Lung (tissue), 12 donors: ENCODE results near the gene SPTB. TPM values are rescaled to one million over a fixed set of nuclear protein-coding genes. Genes with fewer than 3 reads are reported as not detected.

Experiments
- ATAC-seq: fragments of 200-7000 bp; cut with Tn5 transposase; one replicate; pipeline ENCODE4 v1.9.1; 2020; ENCODE audit warnings: moderate number of reproducible peaks; ENCODE audit not compliant: insufficient read depth, low FRiP score
- DNase-seq, 3 donors: peaks; one replicate each; pipeline ENCODE4 v3.0.0-alpha.2; 2013 to 2017
- H3K27ac ChIP-seq, 2 donors: one replicate each; pipeline ENCODE4 v1.5.1; 2013; ENCODE audit warnings: mild to moderate bottlenecking in 2 of 2, moderate library complexity in 2 of 2, control low read depth in 1 of 2, inconsistent platforms in 1 of 2, low read depth in 1 of 2, low read length in 1 of 2
- H3K27me3 ChIP-seq, 3 donors: one replicate each; pipeline ENCODE4 v1.5.1; 2013; ENCODE audit warnings: low read length in 2 of 3; ENCODE audit not compliant: control insufficient read depth in 3 of 3, insufficient read depth in 3 of 3
- H3K36me3 ChIP-seq, 4 donors: one replicate each; pipeline ENCODE4 v1.5.1; 2013; ENCODE audit warnings: low read length in 4 of 4, mild to moderate bottlenecking in 1 of 4, moderate library complexity in 1 of 4; ENCODE audit not compliant: control insufficient read depth in 4 of 4, insufficient read depth in 4 of 4
- H3K4me1 ChIP-seq, 5 donors: one replicate each; pipeline ENCODE4 v1.5.1; 2013; ENCODE audit warnings: low read length in 5 of 5, mild to moderate bottlenecking in 2 of 5, moderate library complexity in 1 of 5; ENCODE audit not compliant: control insufficient read depth in 5 of 5, insufficient read depth in 5 of 5
- H3K4me3 ChIP-seq: one replicate; pipeline ENCODE4 v1.5.1; 2013; ENCODE audit warnings: mild to moderate bottlenecking, control low read depth, moderate library complexity
- H3K9ac ChIP-seq, 2 donors: one replicate each; pipeline ENCODE4 v1.5.1; 2013; ENCODE audit warnings: low read length in 2 of 2, control low read depth in 1 of 2; ENCODE audit not compliant: insufficient read depth in 1 of 2
- H3K9me3 ChIP-seq, 4 donors: one replicate each; pipeline ENCODE4 v1.5.1; 2013; ENCODE audit warnings: low read length in 3 of 4, mild to moderate bottlenecking in 1 of 4, moderate library complexity in 1 of 4; ENCODE audit not compliant: control insufficient read depth in 4 of 4, insufficient read depth in 3 of 4
- WGBS, 2 donors: extraction: QIAGEN DNeasy Blood & Tissue Kit; methylation state at CpG; one replicate each; pipeline ENCODE4 v1.1.7; 2013; 5-methylcytosine and 5-hydroxymethylcytosine counted together
- polyA plus RNA-seq, 2 donors: library from polyadenylated mRNA; stranded (reverse); fragments of 200-250 nt; gene quantifications; one replicate each; pipeline ENCODE4 v1.2.1, GENCODE V29; 2013
- total RNA-seq, 2 donors: library from RNA; depleted of rRNA in 1 of 2; stranded (reverse); fragments of >200 nt in 1 of 2; gene quantifications; one replicate each; pipeline ENCODE4 v1.2.1, GENCODE V29; 2014 to 2021
- TF ChIP-seq, protein P1 (sequence below): IDR thresholded peaks from 2 replicates; pipeline ENCODE4 v1.5.1; 2012; ENCODE audit warnings: mild to moderate bottlenecking; ENCODE audit errors: control extremely low read depth, extremely low read depth
- donor health status: control.
- donor health status: control.
- donor health status: Bipolar disorder and iron deficiency.
- donor health status: healthy.
- donor health status: DM: yes; HTN: yes; CAD: no.

The SPTB gene
- total and polyA plus RNA-seq, 4 donors = 1.2 to 11.5 (median 2.1) TPM

DNA sequence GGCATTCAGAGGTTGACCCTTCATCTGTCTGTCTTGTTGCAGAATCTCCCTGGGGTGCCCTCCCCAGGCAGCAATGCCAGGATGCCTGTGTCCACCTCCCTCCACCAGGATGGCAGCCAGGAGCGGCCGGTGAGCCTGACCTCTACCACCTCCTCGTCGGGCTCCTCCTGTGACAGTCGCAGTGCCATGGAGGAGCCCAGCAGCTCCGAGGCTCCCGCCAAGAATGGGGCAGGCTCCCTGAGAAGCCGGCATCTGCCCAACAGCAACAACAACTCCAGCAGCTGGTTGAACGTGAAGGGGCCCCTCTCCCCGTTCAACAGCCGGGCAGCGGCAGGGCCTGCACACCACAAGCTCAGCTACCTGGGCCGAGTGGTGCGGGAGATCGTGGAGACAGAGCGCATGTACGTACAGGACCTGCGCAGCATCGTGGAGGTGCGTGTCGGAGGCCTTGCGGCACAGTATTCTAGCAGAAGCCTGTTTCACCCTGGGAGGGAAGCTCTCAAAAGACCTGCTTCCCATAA, 152.1 kb downstream of the SPTB start:
- peaks cover 0 to 3% (median 0%) of the 10 kb centered on the region in 4 donors for H3K9me3 ChIP-seq
- no peak for DNase-seq

DNA sequence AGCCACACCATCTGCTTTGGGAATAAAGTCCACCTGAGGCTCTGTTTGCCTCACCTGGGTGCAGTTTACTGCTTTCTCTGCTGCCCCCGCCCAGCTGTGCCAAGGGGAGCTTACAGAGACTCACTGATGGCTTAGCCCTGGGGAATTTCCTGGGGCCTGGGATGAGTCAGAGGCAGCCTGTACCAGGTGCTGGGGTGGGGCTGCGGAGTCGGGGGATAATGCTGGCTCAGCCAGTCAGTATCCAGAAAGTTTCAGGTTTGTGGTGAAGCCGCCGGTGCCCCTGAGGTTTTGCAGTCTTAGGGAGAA, 153.2 kb downstream of the SPTB start:
- Histone ChIP-seq H3K9ac (no peak overlapping the region), H3K4me3 (no peak overlapping the region), H3K27me3 (no peaks in the 10 kb centered on the region), H3K27ac (no peak overlapping the region), H3K36me3 (peaks cover 0 to 29% (median 9%) of the 10 kb centered on the region in 4 donors), H3K9me3 (peaks cover 0 to 3% (median 0%) of the 10 kb centered on the region in 4 donors), H3K4me1 (peaks cover 0 to 23% (median 4%) of the 10 kb centered on the region in 5 donors)
- DNase-seq (no peak), ATAC-seq (no peak)
- WGBS, 2 donors = 80 to 96% methylated on average over 5 of the region's 5 CpGs
- TF ChIP-seq, protein P1, sequence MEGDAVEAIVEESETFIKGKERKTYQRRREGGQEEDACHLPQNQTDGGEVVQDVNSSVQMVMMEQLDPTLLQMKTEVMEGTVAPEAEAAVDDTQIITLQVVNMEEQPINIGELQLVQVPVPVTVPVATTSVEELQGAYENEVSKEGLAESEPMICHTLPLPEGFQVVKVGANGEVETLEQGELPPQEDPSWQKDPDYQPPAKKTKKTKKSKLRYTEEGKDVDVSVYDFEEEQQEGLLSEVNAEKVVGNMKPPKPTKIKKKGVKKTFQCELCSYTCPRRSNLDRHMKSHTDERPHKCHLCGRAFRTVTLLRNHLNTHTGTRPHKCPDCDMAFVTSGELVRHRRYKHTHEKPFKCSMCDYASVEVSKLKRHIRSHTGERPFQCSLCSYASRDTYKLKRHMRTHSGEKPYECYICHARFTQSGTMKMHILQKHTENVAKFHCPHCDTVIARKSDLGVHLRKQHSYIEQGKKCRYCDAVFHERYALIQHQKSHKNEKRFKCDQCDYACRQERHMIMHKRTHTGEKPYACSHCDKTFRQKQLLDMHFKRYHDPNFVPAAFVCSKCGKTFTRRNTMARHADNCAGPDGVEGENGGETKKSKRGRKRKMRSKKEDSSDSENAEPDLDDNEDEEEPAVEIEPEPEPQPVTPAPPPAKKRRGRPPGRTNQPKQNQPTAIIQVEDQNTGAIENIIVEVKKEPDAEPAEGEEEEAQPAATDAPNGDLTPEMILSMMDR = no peak

More for the DNA sequence above, 152.1 kb downstream of the SPTB start:
- WGBS, 2 donors = 94 to 96% methylated on average over 22 of the region's 22 CpGs
- H3K27ac ChIP-seq = no peak overlapping the region
- no peak for ATAC-seq
- TF ChIP-seq, protein P1 = no peak
- H3K27me3 ChIP-seq = no peaks in the 10 kb centered on the region
- peaks cover 0 to 16% (median 4%) of the 10 kb centered on the region in 5 donors for H3K4me1 ChIP-seq
- peaks cover 2 to 29% (median 13%) of the 10 kb centered on the region in 4 donors for H3K36me3 ChIP-seq
- H3K9ac ChIP-seq = no peak overlapping the region
- no peak overlapping the region for H3K4me3 ChIP-seq

DNA sequence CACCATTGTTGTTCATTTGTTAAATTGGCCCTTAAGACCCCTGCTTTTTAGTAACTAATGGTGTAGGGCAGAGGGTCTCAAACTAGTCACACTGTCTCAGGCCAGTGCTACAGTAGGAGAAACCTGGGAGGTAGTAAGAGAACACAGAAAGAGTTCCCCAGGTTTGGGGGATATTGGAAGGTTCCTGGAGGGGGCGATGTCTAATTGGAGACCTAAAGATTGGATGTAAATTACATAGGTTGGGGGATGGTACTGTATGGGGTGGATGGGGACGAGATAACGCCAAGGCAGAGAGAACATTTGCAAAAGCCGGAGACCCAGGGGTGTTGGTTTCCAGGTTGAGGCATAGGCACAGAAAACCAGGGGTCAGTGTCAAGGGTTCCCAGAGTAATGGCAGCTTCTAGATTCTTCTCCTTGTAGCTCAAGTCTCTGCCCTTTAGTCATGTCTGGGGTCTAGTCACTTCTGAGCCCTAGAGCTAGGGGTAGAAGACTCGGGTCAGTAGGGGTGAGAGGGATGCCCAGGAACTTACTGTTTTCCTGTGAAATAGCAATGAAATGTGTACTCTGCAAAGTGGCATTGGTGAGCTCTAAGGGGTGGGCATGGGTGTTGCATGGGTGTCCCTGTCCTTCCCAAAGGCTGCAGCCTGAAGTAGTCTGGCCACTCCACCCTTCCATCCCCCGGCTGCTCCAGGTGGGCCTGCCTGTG, 153.7 kb downstream of the SPTB start:
- Histone ChIP-seq H3K9me3 (peaks cover 0 to 3% (median 0%) of the 10 kb centered on the region in 4 donors), H3K9ac (no peak overlapping the region), H3K27ac (no peak overlapping the region), H3K4me1 (peaks cover 0 to 28% (median 8%) of the 10 kb centered on the region in 5 donors), H3K4me3 (no peak overlapping the region), H3K36me3 (peaks cover 0 to 27% (median 8%) of the 10 kb centered on the region in 4 donors), H3K27me3 (no peaks in the 10 kb centered on the region)
- WGBS, 2 donors = 92 to 95% methylated on average over 6 of the region's 6 CpGs
- DNase-seq (no peak), ATAC-seq (no peak)
- TF ChIP-seq, protein P1 = no peak
